Motor neuron (in vitro differentiated cells): Measurements from ENCODE around the gene CLRN1. TPM values are rescaled to one million over a fixed set of nuclear protein-coding genes. Genes with fewer than 3 reads are reported as not detected.

ENCODE experiments used
- ATAC-seq, 8 experiments: fragments of 200-7000 bp; cut with Tn5 transposase; replicated peaks in 6 of 8; 2 replicates each; pipeline ENCODE4 v1.8.0; 2021; ENCODE audit warnings: mild to moderate bottlenecking in 8 of 8, moderate library complexity in 8 of 8
- H3K27ac ChIP-seq, 2 donors: fragments of 250-450 bp; sonication (Bioruptor Pico); 2 replicates each; pipeline ENCODE4 v1.9.0; 2021; ENCODE audit warnings: antibody characterized with exemption in 2 of 2, mild to moderate bottlenecking in 2 of 2, moderate library complexity in 1 of 2
- H3K4me1 ChIP-seq, 2 donors: fragments of 250-450 bp; sonication (Bioruptor Pico); replicated peaks in 1 of 2; 2 replicates each; pipeline ENCODE4 v1.6.1; 2021; ENCODE audit warnings: antibody characterized with exemption in 2 of 2, mild to moderate bottlenecking in 2 of 2, moderate library complexity in 1 of 2
- H3K4me3 ChIP-seq, 5 donors: fragments of 250-450 bp; sonication (Bioruptor Pico); 2 replicates each; pipeline ENCODE4 v1.9.0; 2021; ENCODE audit warnings: antibody characterized with exemption in 5 of 5, mild to moderate bottlenecking in 5 of 5, moderate library complexity in 4 of 5
- WGBS, 10 experiments: fragments of 450-650 bp; shearing (Covaris generic); methylation state at CpG; one replicate each; pipeline ENCODE4 v1.0.0; 2022; 5-methylcytosine and 5-hydroxymethylcytosine counted together
- in situ Hi-C, 9 experiments: fragments of 400-800 bp; cut with MboI; loops; one replicate each; pipeline ENCODE4 v1.15.0; 2021; ENCODE audit warnings: low sequenced_read_pairs in 9 of 9, low pct_unique_long_range_greater_than_20kb in 2 of 9; ENCODE audit not compliant: unreplicated experiment in 9 of 9
- total RNA-seq, 8 experiments: library from RNA; unstranded; fragments of 300-600 nt; gene quantifications; 2 replicates each; pipeline versions ENCODE4 v1.2.3 to v1.2.4, GENCODE V29; 2022

The CLRN1 gene
- total RNA-seq, 8 experiments from 2014 or later, result 2.1 to 10.8 (median 3.6) TPM; not detected in 3

DNA sequence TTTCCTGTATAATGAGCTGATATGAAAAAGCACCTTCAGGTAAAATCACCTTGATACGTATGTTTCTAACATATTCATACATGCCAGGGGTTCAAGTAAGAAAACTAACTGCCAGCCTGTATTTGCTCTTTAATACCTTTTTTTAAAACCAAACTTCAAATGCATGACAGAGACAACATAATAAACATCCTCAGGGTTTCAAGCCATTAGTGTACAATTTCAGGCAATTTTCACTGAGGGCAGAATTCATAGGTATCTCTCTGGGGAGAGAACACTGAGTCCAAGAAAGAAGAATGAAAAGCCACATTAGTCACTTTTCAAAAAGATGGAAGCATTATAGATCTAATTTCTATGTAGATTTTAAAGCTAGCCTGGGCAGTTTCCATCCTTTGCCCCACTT, 94.2 kb downstream of the CLRN1 start:
- Histone ChIP-seq H3K4me3 (no peak overlapping the region), H3K27ac (no peak overlapping the region), H3K4me1 (peaks cover 11 to 23% of the 10 kb centered on the region in 2 donors)
- in situ Hi-C loops, result no loop called here
- no peak for ATAC-seq
- WGBS, 10 experiments, result 71 to 100% (median 100%) methylated on average over 1 of the region's 1 CpG; no CpG with 5 or more reads in 4 of the 10 experiments

DNA sequence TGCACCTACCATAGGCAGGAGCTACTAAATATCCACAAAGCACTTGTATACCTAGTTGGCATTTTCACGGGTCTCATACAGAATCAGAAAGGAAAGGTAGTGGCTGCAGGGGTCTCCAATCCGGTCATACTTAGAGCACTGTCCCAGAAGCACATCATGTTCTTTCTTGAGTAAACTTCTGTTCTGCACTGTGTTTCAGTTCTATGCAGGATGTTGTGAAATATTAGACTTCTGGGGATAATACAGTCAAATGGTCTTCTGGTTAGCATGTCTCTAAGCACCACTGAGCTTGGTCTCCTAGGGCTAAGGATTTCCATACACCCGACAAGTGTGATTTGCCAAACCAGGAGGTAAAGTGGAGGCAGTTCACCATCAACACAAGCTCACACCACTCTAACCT, 95.2 kb downstream of the CLRN1 start:
- in situ Hi-C loops, result no loop called here
- WGBS, 10 experiments, result 14 to 93% (median 67%) methylated on average over 1 to 3 of the region's 3 CpGs; no CpG with 5 or more reads in 3 of the 10 experiments
- H3K4me3 ChIP-seq, result no peak overlapping the region
- ATAC-seq, result no peak
- no peak overlapping the region for H3K27ac ChIP-seq
- peaks cover 11 to 23% of the 10 kb centered on the region in 2 donors for H3K4me1 ChIP-seq

DNA sequence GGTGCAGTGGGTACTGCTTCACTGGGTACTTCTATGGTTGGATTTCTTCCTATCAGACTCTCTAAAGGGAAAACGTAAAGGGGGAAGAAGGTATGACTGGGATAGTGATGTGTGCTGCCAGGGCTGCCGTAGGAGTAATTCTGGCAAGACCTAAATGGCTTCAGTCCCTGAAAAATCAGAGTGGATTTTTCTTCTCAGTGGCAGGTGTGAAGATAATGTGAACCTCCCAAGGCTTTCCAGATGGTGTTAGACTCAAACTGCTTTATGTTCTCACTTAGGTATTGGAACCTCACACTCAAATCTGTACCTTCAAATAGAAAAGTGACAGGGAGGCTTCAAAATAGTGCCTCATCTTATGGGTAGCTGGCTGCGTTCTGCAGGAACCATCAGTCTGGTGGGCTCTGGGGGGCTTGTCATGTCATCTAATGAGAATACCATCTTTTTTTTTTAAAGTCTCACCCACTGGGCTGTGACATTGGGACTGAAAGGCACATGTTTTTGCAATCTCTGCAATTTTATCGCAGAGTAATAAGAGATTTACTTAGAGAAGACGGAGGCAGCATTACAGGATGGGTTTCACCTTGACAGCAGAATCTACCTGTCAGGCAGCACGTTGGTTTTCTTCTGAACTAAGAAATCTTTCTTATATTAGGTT, 95.8 kb downstream of the CLRN1 start:
- Histone ChIP-seq H3K4me1 (peaks cover 11 to 23% of the 10 kb centered on the region in 2 donors), H3K27ac (no peak overlapping the region), H3K4me3 (no peak overlapping the region)
- in situ Hi-C loops, result no loop called here
- ATAC-seq, result no peak
- 10 to 94% (median 71%) methylated on average over 1 to 5 of the region's 6 CpGs for WGBS, 10 experiments

Other genes with a start within 250 kb of the CLRN1 start
- gene SIAH2, start 209.6 kb downstream of the CLRN1 start, total RNA-seq, result 10 to 100 TPM in 6 of 8 experiments, 1 to 10 TPM in 2; 7.1 to 29.4 (median 17.0) TPM
- gene MINDY4B, start 67.3 kb downstream of the CLRN1 start, total RNA-seq, result under 1 TPM in 4 of 8 experiments, not detected in 4; 0.66 to 0.92 (median 0.81) TPM
- 10 to 100 TPM in 4 of 8 experiments, 1 to 10 TPM in 4; 5.9 to 15.7 (median 10.0) TPM for gene MED12L, start 112.9 kb upstream of the CLRN1 start, total RNA-seq
- gene GPR171, start 230.5 kb upstream of the CLRN1 start, total RNA-seq, result 1 to 10 TPM in 7 of 8 experiments, under 1 TPM in 1; 0.92 to 4.9 (median 2.0) TPM